Purkinje cell (primary cell): ENCODE results near the gene CLOCK. TPM values are rescaled to one million over a fixed set of nuclear protein-coding genes. Genes with fewer than 3 reads are reported as not detected.

ENCODE experiments used
- polyA plus RNA-seq: library from polyadenylated mRNA; unstranded; fragments of >200 nt; fragmentation: Nextera tagmentation; gene quantifications from 2 replicates; pipeline ENCODE4 v1.2.1, GENCODE V29; 2014

Gene CLOCK
- 9.9 and 12.5 TPM in 2 replicates for polyA plus RNA-seq

GRCh38 chr4:55546756-55547465 lies at the start of gene CLOCK:
Gene CLOCK, minus strand, starts transcription at chr4:55546909. Its CDS starts 64,124 bp downstream, at chr4:55482785.

GRCh38 chr4:55592014-55592413 lies 45.3 kb upstream of the CLOCK start, which contains the start of gene PDCL2:
Gene PDCL2, minus strand, starts transcription at chr4:55592245. Its CDS starts 136 bp downstream, at chr4:55592109.

GRCh38 chr4:55395529-55396307 lies 151.0 kb downstream of the CLOCK start, which contains the start of gene TMEM165:
Gene TMEM165, plus strand, starts transcription at chr4:55395957. Its CDS starts 233 bp downstream, at chr4:55396190.

Other genes starting within 250 kb of the CLOCK start
- gene SRD5A3, start 200.7 kb downstream of the CLOCK start, polyA plus RNA-seq: 52.0 and 72.4 TPM in 2 replicates
- gene TMEM165, start 151.0 kb downstream of the CLOCK start, polyA plus RNA-seq: 50.8 and 68.4 TPM in 2 replicates
- not detected in 2 replicates for gene PDCL2, start 45.3 kb upstream of the CLOCK start, polyA plus RNA-seq
- gene NMU, start 89.4 kb upstream of the CLOCK start, polyA plus RNA-seq: 4.3 TPM in 1 of 2 replicates, not detected in the other